Tibial artery (tissue), 4 donors: ENCODE data around the gene ATXN7L1.

Source experiments
- DNase-seq, 2 donors: peaks; one replicate each; pipeline ENCODE4 v3.0.0-alpha.2; 2019
- H3K27ac ChIP-seq, 2 donors: fragments of 200-600 bp; sonication (generic) in 1 of 2; 1 replicate in 1 of 2; 2 replicates in 1 of 2; pipeline ENCODE4 v1.5.1; 2018 to 2019; ENCODE audit warnings: mild to moderate bottlenecking in 1 of 2
- H3K27me3 ChIP-seq, 2 donors: fragments of 200-600 bp; sonication (generic) in 1 of 2; one replicate each; pipeline versions ENCODE4 v1.5.1 to v1.6.0; 2016 to 2019
- H3K36me3 ChIP-seq, 3 donors: fragments of 200-600 bp; sonication (generic) in 2 of 3; one replicate each; pipeline ENCODE4 v1.5.1; 2016 to 2019; ENCODE audit warnings: mild to moderate bottlenecking in 2 of 3
- H3K4me1 ChIP-seq, 4 donors: fragments of 200-600 bp; sonication (generic) in 2 of 4; 1 replicate in 3 of 4; 2 replicates in 1 of 4; pipeline ENCODE4 v1.5.1; 2016 to 2019
- H3K4me3 ChIP-seq, 2 donors: fragments of 200-600 bp; sonication (generic) in 1 of 2; 1 replicate in 1 of 2; 2 replicates in 1 of 2; pipeline ENCODE4 v1.5.1; 2018 to 2019; ENCODE audit warnings: mild to moderate bottlenecking in 2 of 2
- H3K9me3 ChIP-seq, 3 donors: fragments of 200-600 bp; sonication (generic) in 1 of 3; one replicate each; pipeline ENCODE4 v1.5.1; 2016 to 2019
- intact Hi-C: fragments of 100-400 bp; cut with DNase I; formaldehyde crosslinking; loops from one replicate; pipeline ENCODE4 v1.15.0; 2023; ENCODE audit warnings: low total_unique reads
- TF ChIP-seq, protein P1 (sequence below), 2 experiments: fragments of 200-600 bp in 1 of 2; fragments of 450-650 bp in 1 of 2; IDR thresholded peaks; one replicate each; pipeline ENCODE4 v1.5.1; 2017 to 2019; ENCODE audit warnings: antibody characterized with exemption in 2 of 2, mild to moderate bottlenecking in 1 of 2, moderate library complexity in 1 of 2

The ATXN7L1 gene

DNA sequence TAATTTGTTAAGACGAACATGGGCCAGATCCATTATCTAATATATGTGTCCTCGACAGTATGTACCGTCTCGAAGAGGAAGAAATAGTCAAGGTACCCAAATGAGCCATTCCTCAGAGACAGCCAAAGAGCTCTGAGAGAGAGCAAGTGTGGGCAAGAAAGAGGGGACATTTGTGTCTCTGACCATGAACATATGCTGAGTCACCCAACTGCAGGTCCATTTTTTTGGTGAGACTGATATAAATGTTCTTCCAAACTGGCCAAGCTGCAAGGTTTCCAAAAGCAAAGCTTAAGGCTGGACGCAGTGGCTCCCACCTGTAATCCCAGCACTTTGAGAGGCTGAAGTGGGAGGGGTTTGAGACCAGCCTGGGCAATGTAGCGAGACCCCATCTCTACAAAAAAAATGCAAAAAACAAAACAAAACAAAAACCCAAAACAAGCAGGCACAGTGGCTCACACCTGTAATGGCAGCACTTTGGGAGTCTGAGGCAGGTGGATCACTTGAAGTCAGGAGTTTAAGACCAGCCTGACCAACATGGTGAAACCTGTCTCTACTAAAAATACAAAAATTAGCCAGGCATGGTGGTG is 26.0 kb upstream of the ATXN7L1 start:
- TF ChIP-seq, protein P1, sequence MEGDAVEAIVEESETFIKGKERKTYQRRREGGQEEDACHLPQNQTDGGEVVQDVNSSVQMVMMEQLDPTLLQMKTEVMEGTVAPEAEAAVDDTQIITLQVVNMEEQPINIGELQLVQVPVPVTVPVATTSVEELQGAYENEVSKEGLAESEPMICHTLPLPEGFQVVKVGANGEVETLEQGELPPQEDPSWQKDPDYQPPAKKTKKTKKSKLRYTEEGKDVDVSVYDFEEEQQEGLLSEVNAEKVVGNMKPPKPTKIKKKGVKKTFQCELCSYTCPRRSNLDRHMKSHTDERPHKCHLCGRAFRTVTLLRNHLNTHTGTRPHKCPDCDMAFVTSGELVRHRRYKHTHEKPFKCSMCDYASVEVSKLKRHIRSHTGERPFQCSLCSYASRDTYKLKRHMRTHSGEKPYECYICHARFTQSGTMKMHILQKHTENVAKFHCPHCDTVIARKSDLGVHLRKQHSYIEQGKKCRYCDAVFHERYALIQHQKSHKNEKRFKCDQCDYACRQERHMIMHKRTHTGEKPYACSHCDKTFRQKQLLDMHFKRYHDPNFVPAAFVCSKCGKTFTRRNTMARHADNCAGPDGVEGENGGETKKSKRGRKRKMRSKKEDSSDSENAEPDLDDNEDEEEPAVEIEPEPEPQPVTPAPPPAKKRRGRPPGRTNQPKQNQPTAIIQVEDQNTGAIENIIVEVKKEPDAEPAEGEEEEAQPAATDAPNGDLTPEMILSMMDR (IDR thresholded peaks at IDR 0.05), result no peak
- Histone ChIP-seq H3K36me3 (no peaks in the 10 kb centered on the region), H3K27ac (no peak overlapping the region), H3K4me3 (no peak overlapping the region), H3K9me3 (no peaks in the 10 kb centered on the region), H3K27me3 (no peaks in the 10 kb centered on the region), H3K4me1 (no peaks in the 10 kb centered on the region)
- intact Hi-C loops, result no loop called here
- DNase-seq, result no peak

DNA sequence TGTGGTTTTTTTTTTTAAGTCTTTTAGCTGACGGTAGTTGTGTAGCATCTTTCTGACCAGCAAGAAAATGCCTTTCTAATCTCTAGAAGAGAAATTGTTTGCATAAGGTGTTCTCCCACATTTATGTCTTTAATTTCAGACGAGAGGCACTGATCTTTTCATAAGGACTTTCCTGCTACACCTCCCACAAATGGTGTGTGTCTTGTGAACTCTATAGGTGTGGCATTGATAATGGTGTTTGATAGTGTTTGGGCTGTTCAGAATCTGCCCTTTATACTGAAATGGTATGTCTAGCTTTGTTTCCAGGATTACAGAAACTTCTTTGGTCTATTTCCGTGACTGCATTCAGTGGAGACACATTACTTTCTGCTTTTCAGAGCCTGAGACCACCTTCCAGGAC is 21.6 kb upstream of the ATXN7L1 start:
- Histone ChIP-seq H3K36me3 (no peaks in the 10 kb centered on the region), H3K9me3 (no peaks in the 10 kb centered on the region), H3K4me1 (no peaks in the 10 kb centered on the region), H3K27ac (no peak overlapping the region), H3K27me3 (no peaks in the 10 kb centered on the region), H3K4me3 (no peak overlapping the region)
- TF ChIP-seq, protein P1 (IDR thresholded peaks at IDR 0.05), result no peak
- no peak for DNase-seq
- intact Hi-C loops, result no loop called here

DNA sequence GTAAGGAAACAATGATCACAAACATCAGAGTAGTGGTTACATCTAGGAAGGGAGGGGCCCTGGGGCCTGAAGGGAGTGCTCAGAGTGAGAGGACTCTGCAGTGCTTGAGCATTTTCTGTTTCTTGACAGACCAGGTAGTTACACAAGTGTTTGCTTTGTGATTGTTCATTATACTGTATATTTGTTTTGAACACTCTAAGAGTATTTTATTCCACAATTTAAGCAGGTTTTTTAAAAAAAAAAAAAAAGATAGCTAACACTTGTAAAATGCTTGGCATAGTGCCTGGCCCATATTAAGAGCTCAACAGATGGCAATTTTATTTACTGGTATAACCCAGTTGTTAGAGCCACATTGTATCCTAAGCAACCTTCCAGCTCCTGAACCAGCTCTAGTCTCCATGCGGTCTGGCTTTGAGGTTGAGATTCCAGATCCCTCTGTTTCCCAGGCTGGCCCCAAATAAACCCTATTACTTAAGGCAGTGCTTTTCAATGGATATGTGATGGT is 20.1 kb upstream of the ATXN7L1 start:
- TF ChIP-seq, protein P1 (IDR thresholded peaks at IDR 0.05), result no peak
- H3K4me1 ChIP-seq, result no peaks in the 10 kb centered on the region
- H3K27me3 ChIP-seq, result no peaks in the 10 kb centered on the region
- no peak overlapping the region for H3K27ac ChIP-seq
- no peak for DNase-seq
- H3K36me3 ChIP-seq, result no peaks in the 10 kb centered on the region
- no peak overlapping the region for H3K4me3 ChIP-seq
- no peaks in the 10 kb centered on the region for H3K9me3 ChIP-seq
- intact Hi-C loops, result no loop called here

DNA sequence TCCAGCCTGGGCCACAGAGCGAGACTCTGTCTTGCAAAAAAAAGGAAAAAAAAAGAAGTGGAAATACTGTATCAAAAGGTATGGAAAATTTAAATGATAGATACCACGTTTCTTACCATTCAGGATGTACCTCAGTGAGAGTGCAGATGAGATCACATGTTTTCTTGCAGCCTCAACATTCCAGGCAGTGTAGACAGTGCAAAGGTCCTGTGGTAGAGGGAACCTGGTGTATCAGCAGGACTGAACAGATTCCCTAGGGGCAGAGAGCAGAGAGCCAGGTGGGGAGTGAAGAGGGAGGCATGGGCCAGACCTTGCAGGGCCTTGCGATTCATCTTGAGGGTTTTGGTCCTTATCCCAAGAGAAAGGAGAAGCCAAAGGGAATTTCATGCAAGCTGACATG is 17.7 kb upstream of the ATXN7L1 start:
- intact Hi-C loops, result no loop called here
- DNase-seq, result no peak
- H3K4me1 ChIP-seq, result no peaks in the 10 kb centered on the region

DNA sequence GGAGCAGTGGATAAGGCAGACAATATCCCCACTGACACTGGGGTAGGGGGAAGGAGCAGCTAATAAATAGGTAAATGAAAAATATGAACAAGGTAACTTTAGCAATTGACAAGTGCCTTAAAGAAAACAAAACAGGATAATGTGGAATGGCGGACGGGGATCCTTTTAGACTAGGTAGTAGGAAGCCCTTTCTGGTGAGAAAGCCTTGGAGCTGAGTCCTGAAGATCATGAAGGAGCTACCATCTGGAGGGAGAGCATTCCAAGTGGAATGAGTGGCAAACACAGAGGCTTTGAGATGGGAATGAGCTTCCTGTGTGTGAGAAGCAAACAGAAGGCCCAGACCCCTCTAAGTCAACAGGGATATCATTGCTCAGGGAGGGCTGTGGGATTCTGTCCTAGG is 16.0 kb upstream of the ATXN7L1 start:
- intact Hi-C loops, result no loop called here
- H3K36me3 ChIP-seq, result no peaks in the 10 kb centered on the region
- TF ChIP-seq, protein P1 (IDR thresholded peaks at IDR 0.05), result no peak

More for the DNA sequence above, 17.7 kb upstream of the ATXN7L1 start:
- Histone ChIP-seq H3K27me3 (no peaks in the 10 kb centered on the region), H3K27ac (no peak overlapping the region), H3K36me3 (no peaks in the 10 kb centered on the region), H3K9me3 (no peaks in the 10 kb centered on the region), H3K4me3 (no peak overlapping the region)
- TF ChIP-seq, protein P1 (IDR thresholded peaks at IDR 0.05), result no peak

More for the DNA sequence above, 16.0 kb upstream of the ATXN7L1 start:
- no peak overlapping the region for H3K4me3 ChIP-seq
- no peaks in the 10 kb centered on the region for H3K4me1 ChIP-seq
- DNase-seq, result no peak
- no peaks in the 10 kb centered on the region for H3K27me3 ChIP-seq
- H3K9me3 ChIP-seq, result no peaks in the 10 kb centered on the region
- H3K27ac ChIP-seq, result no peak overlapping the region
